Activated naive CD4-positive, alpha-beta T cell treated with anti-CD3 and anti-CD28 coated beads, Interleukin-2, amount 50 U/mL, for 24 hours (primary cell): ENCODE data around the gene SLC38A10.

Source experiments
- H3K27ac Mint-ChIP-seq: one replicate; pipeline ENCODE4 v1.8.0; 2021; ENCODE audit warnings: mild to moderate bottlenecking, mixed read lengths
- H3K27me3 Mint-ChIP-seq: one replicate; pipeline ENCODE4 v1.8.0; 2021; ENCODE audit warnings: mixed read lengths
- H3K36me3 Mint-ChIP-seq: one replicate; pipeline ENCODE4 v1.8.0; 2021; ENCODE audit warnings: mixed read lengths
- H3K4me1 Mint-ChIP-seq: one replicate; pipeline ENCODE4 v1.8.0; 2021; ENCODE audit warnings: mixed read lengths
- H3K4me3 Mint-ChIP-seq: one replicate; pipeline ENCODE4 v1.8.0; 2021; ENCODE audit warnings: mild to moderate bottlenecking, mixed read lengths
- H3K9me3 Mint-ChIP-seq: one replicate; pipeline ENCODE4 v1.8.0; 2021; ENCODE audit warnings: mixed read lengths

Gene SLC38A10

GRCh38 chr17:81200695-81201580 lies 94.2 kb downstream of the SLC38A10 start:
- Mint-ChIP-seq H3K4me1 (no peaks in the 10 kb centered on the region), H3K9me3 (no peaks in the 10 kb centered on the region), H3K27ac (no peak overlapping the region)

GRCh38 chr17:81200201-81200600 lies 94.9 kb downstream of the SLC38A10 start:
- H3K27ac Mint-ChIP-seq, result no peak overlapping the region
- no peaks in the 10 kb centered on the region for H3K9me3 Mint-ChIP-seq

More at GRCh38 chr17:81200695-81201580, 94.2 kb downstream of the SLC38A10 start:
- H3K27me3 Mint-ChIP-seq, result no peaks in the 10 kb centered on the region
- no peak overlapping the region for H3K4me3 Mint-ChIP-seq
- no peaks in the 10 kb centered on the region for H3K36me3 Mint-ChIP-seq

GRCh38 chr17:81199482-81199830 lies 95.7 kb downstream of the SLC38A10 start:
- Mint-ChIP-seq H3K27ac (no peak overlapping the region), H3K27me3 (no peaks in the 10 kb centered on the region), H3K4me3 (no peak overlapping the region), H3K4me1 (no peaks in the 10 kb centered on the region), H3K9me3 (no peaks in the 10 kb centered on the region), H3K36me3 (no peaks in the 10 kb centered on the region)

More at GRCh38 chr17:81200201-81200600, 94.9 kb downstream of the SLC38A10 start:
- Mint-ChIP-seq H3K4me3 (no peak overlapping the region), H3K36me3 (no peaks in the 10 kb centered on the region), H3K4me1 (no peaks in the 10 kb centered on the region), H3K27me3 (no peaks in the 10 kb centered on the region)

GRCh38 chr17:81198826-81199481 lies 96.2 kb downstream of the SLC38A10 start:
- Mint-ChIP-seq H3K36me3 (no peaks in the 10 kb centered on the region), H3K27ac (no peak overlapping the region), H3K9me3 (no peaks in the 10 kb centered on the region), H3K4me1 (no peaks in the 10 kb centered on the region), H3K27me3 (no peaks in the 10 kb centered on the region), H3K4me3 (no peak overlapping the region)

- no peak overlapping the region for H3K27ac Mint-ChIP-seq
- no peaks in the 10 kb centered on the region for H3K4me1 Mint-ChIP-seq
- H3K27me3 Mint-ChIP-seq, result no peaks in the 10 kb centered on the region
- no peaks in the 10 kb centered on the region for H3K9me3 Mint-ChIP-seq
- H3K4me3 Mint-ChIP-seq, result no peak overlapping the region
- H3K36me3 Mint-ChIP-seq, result no peaks in the 10 kb centered on the region
These were observed 97.1 kb downstream of the SLC38A10 start for GRCh38 chr17:81197831-81198490.

GRCh38 chr17:81197409-81197795 lies 97.7 kb downstream of the SLC38A10 start:
- Mint-ChIP-seq H3K4me1 (no peaks in the 10 kb centered on the region), H3K4me3 (no peak overlapping the region), H3K27me3 (no peaks in the 10 kb centered on the region), H3K36me3 (no peaks in the 10 kb centered on the region), H3K9me3 (no peaks in the 10 kb centered on the region), H3K27ac (no peak overlapping the region)

- Mint-ChIP-seq H3K4me3 (no peak overlapping the region), H3K9me3 (no peaks in the 10 kb centered on the region), H3K36me3 (no peaks in the 10 kb centered on the region), H3K4me1 (no peaks in the 10 kb centered on the region), H3K27ac (no peak overlapping the region), H3K27me3 (no peaks in the 10 kb centered on the region)
These were observed 98.3 kb downstream of the SLC38A10 start for GRCh38 chr17:81196505-81197408.

- no peak overlapping the region for H3K4me3 Mint-ChIP-seq
- no peak overlapping the region for H3K27ac Mint-ChIP-seq
- no peaks in the 10 kb centered on the region for H3K9me3 Mint-ChIP-seq
- H3K4me1 Mint-ChIP-seq, result no peaks in the 10 kb centered on the region
- no peaks in the 10 kb centered on the region for H3K27me3 Mint-ChIP-seq
- no peaks in the 10 kb centered on the region for H3K36me3 Mint-ChIP-seq
These were observed 99.1 kb downstream of the SLC38A10 start for GRCh38 chr17:81195941-81196495.
